Mammary epithelial cell (primary cell): ENCODE results near the gene TMEM139.

Experiments used
- EZH2 ChIP-seq: IDR thresholded peaks from 2 replicates; pipeline ENCODE4 v1.6.1; 2012; ENCODE audit warnings: low read length, inconsistent platforms, borderline replicate concordance
- TF ChIP-seq, protein P1 (sequence below), 2 donors: IDR thresholded peaks in 1 of 2; conservative IDR thresholded peaks in 1 of 2; 2 replicates each; pipeline ENCODE4 v1.5.1; 2011 to 2012; ENCODE audit warnings: inconsistent platforms in 2 of 2, low read length in 2 of 2, mild to moderate bottlenecking in 2 of 2, control low read depth in 1 of 2, low read depth in 1 of 2; ENCODE audit not compliant: insufficient read depth in 1 of 2; ENCODE audit errors: extremely low read depth in 1 of 2

DNA sequence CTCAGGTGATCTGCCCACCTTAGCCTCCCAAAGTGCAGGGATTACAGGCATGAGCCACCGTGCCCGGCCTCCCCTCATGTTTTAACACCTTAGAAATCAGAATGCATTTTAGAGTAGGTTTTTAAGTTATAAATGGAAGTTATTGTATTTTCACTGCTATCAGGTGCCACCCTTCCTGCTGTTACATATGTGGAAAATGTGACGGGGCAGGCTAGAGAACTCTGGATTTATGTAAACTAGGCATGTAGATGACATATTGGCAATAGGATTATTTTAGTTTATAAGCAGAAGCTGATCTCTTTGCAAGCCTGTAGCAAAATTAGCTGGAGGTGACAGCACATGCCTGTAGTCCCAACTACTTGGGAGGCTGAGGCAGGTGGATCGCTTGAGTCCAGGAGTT, 5.5 kb downstream of the TMEM139 start:
- TF ChIP-seq EZH2, result no peak
- TF ChIP-seq, protein P1, sequence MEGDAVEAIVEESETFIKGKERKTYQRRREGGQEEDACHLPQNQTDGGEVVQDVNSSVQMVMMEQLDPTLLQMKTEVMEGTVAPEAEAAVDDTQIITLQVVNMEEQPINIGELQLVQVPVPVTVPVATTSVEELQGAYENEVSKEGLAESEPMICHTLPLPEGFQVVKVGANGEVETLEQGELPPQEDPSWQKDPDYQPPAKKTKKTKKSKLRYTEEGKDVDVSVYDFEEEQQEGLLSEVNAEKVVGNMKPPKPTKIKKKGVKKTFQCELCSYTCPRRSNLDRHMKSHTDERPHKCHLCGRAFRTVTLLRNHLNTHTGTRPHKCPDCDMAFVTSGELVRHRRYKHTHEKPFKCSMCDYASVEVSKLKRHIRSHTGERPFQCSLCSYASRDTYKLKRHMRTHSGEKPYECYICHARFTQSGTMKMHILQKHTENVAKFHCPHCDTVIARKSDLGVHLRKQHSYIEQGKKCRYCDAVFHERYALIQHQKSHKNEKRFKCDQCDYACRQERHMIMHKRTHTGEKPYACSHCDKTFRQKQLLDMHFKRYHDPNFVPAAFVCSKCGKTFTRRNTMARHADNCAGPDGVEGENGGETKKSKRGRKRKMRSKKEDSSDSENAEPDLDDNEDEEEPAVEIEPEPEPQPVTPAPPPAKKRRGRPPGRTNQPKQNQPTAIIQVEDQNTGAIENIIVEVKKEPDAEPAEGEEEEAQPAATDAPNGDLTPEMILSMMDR (conservative IDR thresholded peaks at IDR 0.05 in 1 of 2, IDR thresholded peaks at IDR 0.05 in 1 of 2; ENCODE audit: extremely low read depth in 1 of 2, insufficient read depth in 1 of 2, low read depth in 1 of 2, low read length in 2 of 2), result no peak
